22Rv1 (cell line): ENCODE results near the gene CDNF.

ENCODE experiments used
- CTCF ChIP-seq: fragments of 450-650 bp; IDR thresholded peaks from 2 replicates; pipeline ENCODE4 v1.5.1; 2017; ENCODE audit warnings: mild to moderate bottlenecking
- ZFX ChIP-seq: fragments of 450-650 bp; IDR thresholded peaks from 2 replicates; pipeline ENCODE4 v1.6.1; 2017; ENCODE audit warnings: antibody characterized with exemption, borderline replicate concordance

GRCh38 chr10:14787938-14788337 lies 49.9 kb downstream of the CDNF start:
- no peak for TF ChIP-seq CTCF
- TF ChIP-seq ZFX: no peak
